Measurements from ENCODE around the gene PLA2G2D.
A peak's percentile ranks its signal among the peaks of the same experiment; 100 is the strongest.

The PLA2G2D gene

GRCh38 chr1:20086800-20087199 lies 32.5 kb downstream of the PLA2G2D start:
- no peak for DNase-seq (ENCODE audit: low spot score)

GRCh38 chr1:20083178-20083944 lies 36.0 kb downstream of the PLA2G2D start:
- no peak for DNase-seq (ENCODE audit: low spot score)

GRCh38 chr1:20082772-20083171 lies 36.6 kb downstream of the PLA2G2D start:
- DNase-seq (ENCODE audit: low spot score) = no peak

- DNase-seq (ENCODE audit: low spot score) = no peak
Measured at GRCh38 chr1:20081353-20081810, 38.0 kb downstream of the PLA2G2D start.

- no peak for DNase-seq (ENCODE audit: low spot score)
Measured at GRCh38 chr1:20080441-20081352, 38.6 kb downstream of the PLA2G2D start.

- no peak for DNase-seq (ENCODE audit: low spot score)
Measured at GRCh38 chr1:20079661-20080305, 39.6 kb downstream of the PLA2G2D start.

- no peak for DNase-seq (ENCODE audit: low spot score)
Measured at GRCh38 chr1:20078711-20079110, 40.6 kb downstream of the PLA2G2D start.

- DNase-seq (ENCODE audit: low spot score) = no peak
Measured at GRCh38 chr1:20078171-20078651, 41.1 kb downstream of the PLA2G2D start.

GRCh38 chr1:20076710-20077461 lies 42.5 kb downstream of the PLA2G2D start:
- DNase-seq (ENCODE audit: low spot score) = no peak

- DNase-seq (ENCODE audit: low spot score) = no peak
Measured at GRCh38 chr1:20076223-20076622, 43.1 kb downstream of the PLA2G2D start.

GRCh38 chr1:20075345-20075744 lies 44.0 kb downstream of the PLA2G2D start:
- no peak for DNase-seq (ENCODE audit: low spot score)

GRCh38 chr1:20074725-20075171 lies 44.6 kb downstream of the PLA2G2D start:
- no peak for DNase-seq (ENCODE audit: low spot score)

- DNase-seq (ENCODE audit: low spot score) = no peak
Measured at GRCh38 chr1:20074055-20074724, 45.1 kb downstream of the PLA2G2D start.

- DNase-seq (ENCODE audit: low spot score) = no peak
Measured at GRCh38 chr1:20073256-20073655, 46.1 kb downstream of the PLA2G2D start.

GRCh38 chr1:20072771-20073170 lies 46.6 kb downstream of the PLA2G2D start:
- DNase-seq (ENCODE audit: low spot score) = no peak

- DNase-seq (ENCODE audit: low spot score) = no peak
Measured at GRCh38 chr1:20071416-20071815, 47.9 kb downstream of the PLA2G2D start.

GRCh38 chr1:20070357-20070756 lies 49.0 kb downstream of the PLA2G2D start:
- no peak for DNase-seq (ENCODE audit: low spot score)

- peak; percentile 52 for DNase-seq (ENCODE audit: low spot score)
Measured at GRCh38 chr1:20069874-20070273, 49.5 kb downstream of the PLA2G2D start, which contains the start of gene PLA2G5. Gene PLA2G5, plus strand, starts transcription at chr1:20070194. Its CDS starts 14,637 bp downstream, at chr1:20084831.

- DNase-seq (ENCODE audit: low spot score) = no peak
Measured at GRCh38 chr1:20068722-20069121, 50.6 kb downstream of the PLA2G2D start.

GRCh38 chr1:20063861-20064292 lies 55.5 kb downstream of the PLA2G2D start:
- DNase-seq (ENCODE audit: low spot score) = peak; percentile 62

All from AG08396 (cell line).